CD4-positive, alpha-beta memory T cell (primary cell): ENCODE results near the gene FAM241A. TPM values are rescaled to one million over a fixed set of nuclear protein-coding genes. Genes with fewer than 3 reads are reported as not detected.

Experiments used
- CTCF ChIA-PET: fragments of 350-600 bp; sonication (Branson Sonifier 250); formaldehyde crosslinking; loops from one replicate; lab custom pipeline; 2021; ENCODE audit warnings: inconsistent platforms; ENCODE audit not compliant: partially characterized antibody; lab: Charles Lee
- POLR2A ChIA-PET: fragments of 350-600 bp; sonication (Branson Sonifier 250); formaldehyde crosslinking; loops from one replicate; lab custom pipeline; 2021; ENCODE audit not compliant: partially characterized antibody; lab: Charles Lee
- DNase-seq, 5 donors: peaks; one replicate each; pipeline versions ENCODE4 v3.0.0 to v3.0.0-alpha.2; 2020 to 2022; ENCODE audit warnings: mixed read lengths in 1 of 5
- H3K27ac ChIP-seq: one replicate; pipeline ENCODE4 v1.7.0; 2013; ENCODE audit warnings: low read depth, low read length
- H3K27me3 ChIP-seq: 2 replicates; pipeline ENCODE4 v1.7.0; 2013; ENCODE audit warnings: mild to moderate bottlenecking, low read length, moderate library complexity; ENCODE audit not compliant: insufficient read depth
- H3K36me3 ChIP-seq: 2 replicates; pipeline ENCODE4 v1.7.0; 2013; ENCODE audit warnings: mild to moderate bottlenecking, low read length, moderate library complexity; ENCODE audit not compliant: insufficient read depth
- H3K4me1 ChIP-seq: 2 replicates; pipeline ENCODE4 v1.7.0; 2013; ENCODE audit warnings: mild to moderate bottlenecking, low read length, moderate library complexity; ENCODE audit not compliant: insufficient read depth
- H3K4me3 ChIP-seq, 2 donors: one replicate each; pipeline ENCODE4 v1.7.0; 2013; ENCODE audit warnings: low read length in 2 of 2, mild to moderate bottlenecking in 1 of 2
- H3K9me3 ChIP-seq, 2 donors: one replicate each; pipeline ENCODE4 v1.7.0; 2013; ENCODE audit warnings: low read length in 2 of 2, control low read depth in 1 of 2; ENCODE audit not compliant: control insufficient read depth in 1 of 2
- H3K27ac Mint-ChIP-seq, 7 donors: one replicate each; pipeline ENCODE4 v1.8.0; 2020 to 2021; ENCODE audit warnings: mixed read lengths in 7 of 7, mild to moderate bottlenecking in 6 of 7, inconsistent platforms in 3 of 7, moderate library complexity in 3 of 7
- H3K27me3 Mint-ChIP-seq, 2 donors: one replicate each; pipeline ENCODE4 v1.8.0; 2020 to 2021; ENCODE audit warnings: mixed read lengths in 2 of 2
- H3K36me3 Mint-ChIP-seq, 2 donors: one replicate each; pipeline ENCODE4 v1.8.0; 2020 to 2021; ENCODE audit warnings: mixed read lengths in 2 of 2, inconsistent platforms in 1 of 2, mild to moderate bottlenecking in 1 of 2
- H3K4me1 Mint-ChIP-seq, 4 donors: one replicate each; pipeline ENCODE4 v1.8.0; 2020 to 2021; ENCODE audit warnings: mixed read lengths in 4 of 4, mild to moderate bottlenecking in 1 of 4
- H3K4me3 Mint-ChIP-seq, 8 donors: one replicate each; pipeline ENCODE4 v1.8.0; 2020 to 2021; ENCODE audit warnings: mixed read lengths in 8 of 8, mild to moderate bottlenecking in 7 of 8, moderate library complexity in 6 of 8, inconsistent platforms in 3 of 8
- H3K9me3 Mint-ChIP-seq, 8 donors: one replicate each; pipeline ENCODE4 v1.8.0; 2020 to 2021; ENCODE audit warnings: mixed read lengths in 8 of 8, mild to moderate bottlenecking in 5 of 8, inconsistent platforms in 3 of 8, moderate library complexity in 1 of 8
- intact Hi-C: fragments of 100-400 bp; cut with micrococcal nuclease; formaldehyde crosslinking; loops from one replicate; pipeline ENCODE4 v1.15.1; 2023
- polyA plus RNA-seq, 2 donors: library from polyadenylated mRNA; unstranded; fragments of 300-500 nt; fragmentation: Illumina TruSeq; gene quantifications; one replicate each; pipeline ENCODE4 v1.2.3, GENCODE V29; 2021
- total RNA-seq, 2 experiments: library from RNA; stranded (reverse); gene quantifications; one replicate each; pipeline ENCODE4 v1.2.3, GENCODE V29; 2021

Gene FAM241A
- total and polyA plus RNA-seq, 4 experiments from 2014 or later = 2.7 to 4.7 (median 3.4) TPM

DNA sequence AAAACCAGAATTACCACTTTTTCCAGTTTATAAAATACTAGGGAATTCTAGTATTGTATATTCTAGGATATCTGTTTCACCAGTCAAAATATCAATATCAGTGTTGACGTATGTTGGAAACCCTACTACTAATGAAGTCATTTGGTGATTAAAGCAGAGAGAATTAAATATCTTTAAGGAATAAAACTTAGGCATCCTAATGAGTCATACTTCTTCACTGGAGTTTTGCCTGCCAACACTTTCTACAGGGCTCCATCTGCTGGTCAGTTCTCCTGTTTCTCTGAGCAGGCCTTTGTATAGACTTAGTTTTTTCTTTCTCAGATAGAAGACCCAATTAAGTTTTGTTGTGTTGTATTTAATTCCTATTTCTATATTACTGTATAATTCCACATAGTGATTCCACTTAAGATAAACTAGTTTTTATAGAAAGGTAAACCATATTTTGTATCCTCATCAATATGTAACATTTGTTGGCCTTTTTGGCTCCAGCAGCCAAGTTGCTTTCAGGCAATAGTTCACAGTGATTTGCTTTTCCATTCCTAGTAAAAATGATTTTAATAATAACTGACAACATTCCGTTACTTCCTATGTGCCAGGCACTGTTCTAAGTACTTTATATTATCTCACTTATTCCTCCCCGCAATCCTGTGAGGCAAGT is 89.8 kb downstream of the FAM241A start:
- Histone ChIP-seq H3K9me3 (no peaks in the 10 kb centered on the region), H3K27me3 (no peaks in the 10 kb centered on the region), H3K36me3 (no peaks in the 10 kb centered on the region), H3K27ac (no peak overlapping the region), H3K4me3 (no peak overlapping the region), H3K4me1 (peaks cover 35% of the 10 kb centered on the region)
- intact Hi-C loops = loop anchor here (1.0 kb wide), 2 partner anchors 21 to 136 kb away; no protein-coding TSS in a partner anchor
- Mint-ChIP-seq H3K27ac (peak overlapping the region in 1 of 7 donors; percentile 98), H3K27me3 (no peaks in the 10 kb centered on the region), H3K9me3 (peaks cover 0 to 2% (median 0%) of the 10 kb centered on the region in 8 donors), H3K4me3 (peak overlapping the region in 1 of 8 donors; percentile 23), H3K4me1 (peaks cover 18 to 49% (median 33%) of the 10 kb centered on the region in 4 donors), H3K36me3 (peaks cover 7 to 9% of the 10 kb centered on the region in 2 donors)
- CTCF ChIA-PET = interaction anchor here (0.6 to 12.8 kb wide), 17 partner anchors 9 to 289 kb away, joined by 3 to 223 read pairs (median 4); no protein-coding TSS in a partner anchor
- DNase-seq = peak; percentile 45 to 57 (median 54)
- POLR2A ChIA-PET = interaction anchor here (1.4 to 4.8 kb wide), 2 partner anchors 51 to 67 kb away, joined by 3 to 48 read pairs; partner anchors contain the start of gene TIFA

DNA sequence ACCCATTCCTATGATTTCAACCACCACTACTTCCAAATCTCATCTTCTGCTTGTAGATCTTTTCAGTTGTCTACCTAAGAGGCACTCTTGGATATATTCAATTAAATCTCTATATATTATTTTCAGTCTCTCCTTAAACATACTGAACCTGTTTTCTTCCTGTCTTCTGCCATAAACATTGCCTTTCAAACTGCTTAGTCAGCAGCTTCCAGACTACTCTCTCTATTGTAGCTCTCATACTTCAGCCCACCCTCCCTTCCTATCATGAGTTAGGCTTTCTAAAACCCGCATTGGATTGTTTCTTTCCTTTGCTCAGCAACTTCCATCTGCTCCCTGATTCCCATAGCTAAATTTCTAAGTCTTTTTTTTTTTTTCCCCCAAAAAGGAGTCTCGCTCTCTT is 90.8 kb downstream of the FAM241A start:
- peaks cover 7 to 11% of the 10 kb centered on the region in 2 donors for H3K36me3 Mint-ChIP-seq
- Histone ChIP-seq H3K9me3 (no peaks in the 10 kb centered on the region), H3K27me3 (no peaks in the 10 kb centered on the region), H3K27ac (no peak overlapping the region), H3K36me3 (no peaks in the 10 kb centered on the region), H3K4me1 (peaks cover 26% of the 10 kb centered on the region), H3K4me3 (no peak overlapping the region)
- peaks cover 0 to 2% (median 0%) of the 10 kb centered on the region in 8 donors for H3K9me3 Mint-ChIP-seq
- CTCF ChIA-PET = interaction anchor here (0.6 to 12.8 kb wide), 14 partner anchors 9 to 288 kb away, joined by 3 to 223 read pairs (median 4); partner anchors contain the start of gene TIFA
- DNase-seq = no peak
- intact Hi-C loops = no loop called here
- H3K4me1 Mint-ChIP-seq = peaks cover 13 to 42% (median 27%) of the 10 kb centered on the region in 4 donors
- H3K27me3 Mint-ChIP-seq = no peaks in the 10 kb centered on the region
- no peak overlapping the region for H3K4me3 Mint-ChIP-seq
- POLR2A ChIA-PET = interaction anchor here (0.8 kb wide), 1 partner anchor 50 kb away, joined by 3 read pairs; the partner anchor contains the start of gene TIFA
- H3K27ac Mint-ChIP-seq = peak overlapping the region in 4 of 7 donors; percentile 0 to 71 (median 20)

DNA sequence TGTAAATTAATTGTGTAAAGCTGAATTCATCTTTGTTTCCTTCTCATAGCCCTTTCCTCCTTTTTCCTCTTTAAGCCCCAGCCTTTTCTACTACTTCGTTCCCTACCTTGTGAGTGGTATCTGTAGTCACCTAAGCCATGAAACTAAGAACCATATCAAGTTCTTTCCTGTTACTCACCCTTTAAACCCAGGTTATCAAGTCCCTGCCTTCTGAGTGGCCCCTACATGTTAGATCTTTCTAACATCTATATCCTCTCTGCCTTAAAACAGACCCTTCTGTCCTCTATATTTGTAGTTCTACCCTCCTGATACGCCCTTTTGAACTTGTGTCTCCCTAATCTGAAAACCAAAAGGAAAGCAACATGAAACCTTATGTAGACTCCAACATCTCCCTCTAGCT is 93.6 kb downstream of the FAM241A start:
- no peaks in the 10 kb centered on the region for H3K36me3 ChIP-seq
- CTCF ChIA-PET = interaction anchor here (10.2 to 12.8 kb wide), 2 partner anchors 20 to 138 kb away, joined by 121 to 223 read pairs; no protein-coding TSS in a partner anchor
- no peaks in the 10 kb centered on the region for H3K9me3 Mint-ChIP-seq

More for the DNA sequence above, 93.6 kb downstream of the FAM241A start:
- peaks cover 12 to 26% (median 15%) of the 10 kb centered on the region in 4 donors for H3K4me1 Mint-ChIP-seq
- no peak overlapping the region for H3K4me3 Mint-ChIP-seq
- no peaks in the 10 kb centered on the region for H3K9me3 ChIP-seq
- H3K27ac Mint-ChIP-seq = no peak overlapping the region
- H3K27ac ChIP-seq = no peak overlapping the region
- H3K36me3 Mint-ChIP-seq = peaks cover 0 to 17% of the 10 kb centered on the region in 2 donors
- H3K4me3 ChIP-seq = no peak overlapping the region
- POLR2A ChIA-PET = no interaction called here
- H3K27me3 Mint-ChIP-seq = no peaks in the 10 kb centered on the region
- H3K27me3 ChIP-seq = no peaks in the 10 kb centered on the region
- H3K4me1 ChIP-seq = peaks cover 11% of the 10 kb centered on the region
- no peak for DNase-seq
- intact Hi-C loops = no loop called here

Other genes starting within 250 kb of the FAM241A start
- gene AP1AR, start 86.3 kb downstream of the FAM241A start, total RNA-seq = 10 to 100 TPM; 20.3 to 22.8 TPM
- gene AP1AR, start 86.3 kb downstream of the FAM241A start, polyA plus RNA-seq = 10 to 100 TPM; 22.9 to 25.3 TPM
- gene TIFA, start 140.4 kb downstream of the FAM241A start, total RNA-seq = 10 to 100 TPM; 30.1 to 30.7 TPM
- 10 to 100 TPM; 49.7 to 54.2 TPM for gene TIFA, start 140.4 kb downstream of the FAM241A start, polyA plus RNA-seq
- 10 to 100 TPM; 16.3 to 18.6 TPM for gene ALPK1, start 151.9 kb downstream of the FAM241A start, total RNA-seq
- gene ALPK1, start 151.9 kb downstream of the FAM241A start, polyA plus RNA-seq = 1 to 10 TPM; 3.9 to 4.1 TPM